Measurements from ENCODE around the gene GBA2. TPM values are rescaled to one million over a fixed set of nuclear protein-coding genes. Genes with fewer than 3 reads are reported as not detected.

GBA2 gene
- total RNA-seq, 1 experiment from 2014 or later: 63.6 TPM

DNA sequence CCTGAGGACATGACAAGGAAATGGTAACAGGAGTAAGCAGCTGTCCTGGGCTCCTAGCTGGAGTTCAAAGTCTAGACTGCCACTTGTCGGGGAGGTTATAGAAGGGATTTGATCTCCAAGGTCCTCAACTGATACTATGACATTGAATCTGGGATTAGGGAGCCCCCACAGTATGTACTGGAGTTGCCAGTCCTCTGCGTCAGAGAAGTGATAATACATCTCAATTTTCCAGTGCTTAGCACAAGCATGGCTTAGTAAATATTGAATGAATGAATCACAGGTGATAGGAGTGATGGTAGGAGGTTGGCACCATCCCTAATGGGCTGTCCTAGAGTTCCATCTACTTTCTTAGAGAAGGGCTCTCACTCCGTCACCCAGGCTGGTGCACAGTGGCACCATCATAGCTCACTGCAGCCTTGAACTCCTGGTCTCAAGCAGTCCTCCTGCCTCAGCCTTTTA is 53.1 kb downstream of the GBA2 start:
- Histone ChIP-seq H3K27me3 (ENCODE audit: insufficient read depth, low read length) (no peaks in the 10 kb centered on the region), H3K79me2 (ENCODE audit: insufficient read depth, low read length) (no peaks in the 10 kb centered on the region), H3K27ac (ENCODE audit: low read depth, low read length) (no peak overlapping the region), H3K9me3 (ENCODE audit: control insufficient read depth in 1 of 2, insufficient read depth in 1 of 2, low read depth in 1 of 2, low read length in 2 of 2) (no peaks in the 10 kb centered on the region), H4K20me1 (ENCODE audit: insufficient read depth) (no peaks in the 10 kb centered on the region), H3K9me2 (ENCODE audit: insufficient read depth) (no peaks in the 10 kb centered on the region), H3K36me3 (ENCODE audit: control insufficient read depth in 1 of 2, insufficient read depth in 2 of 2, low read length in 2 of 2) (peaks cover 31 to 46% of the 10 kb centered on the region in 2 experiments; a peak in 3 of 4 replicates), H3K4me3 (replicated peaks in 1 of 2; ENCODE audit: low read depth in 1 of 2, low read length in 2 of 2) (no peak overlapping the region), H3K4me1 (ENCODE audit: control insufficient read depth in 1 of 2, insufficient read depth in 2 of 2, low read length in 2 of 2) (peaks cover 5 to 11% of the 10 kb centered on the region in 2 experiments; a peak in 3 of 4 replicates), H3K9ac (ENCODE audit: low read length) (no peak overlapping the region), H2AFZ (ENCODE audit: low read depth, low read length, poor library complexity, severe bottlenecking) (no peak overlapping the region), H3K4me2 (ENCODE audit: low read length) (no peak overlapping the region)
- no peak for DNase-seq (ENCODE audit: low read depth, low spot score)
- ChIA-PET RAD21 (ENCODE audit: low non-redundant PET in 1 of 2, low total read pairs in 2 of 2, uncharacterized antibody in 2 of 2, unreplicated experiment in 2 of 2) (interaction anchor here in 1 of 2 experiments (1.1 kb wide), 1 partner anchor 35 kb away, joined by 3 read pairs; no protein-coding TSS in a partner anchor), CTCF (interaction anchor here (1.0 to 3.7 kb wide), 20 partner anchors 8 to 185 kb away, joined by 3 to 33 read pairs (median 4); partner anchors contain the start of genes ARHGEF39, CCDC107, CREB3 and RMRP), POLR2A (interaction anchor here (0.9 to 1.6 kb wide), 4 partner anchors 13 to 37 kb away, joined by 3 to 6 read pairs (median 4); partner anchors contain the start of gene CREB3)
- TF ChIP-seq TCF7L2 (IDR thresholded peaks at IDR 0.05; ENCODE audit: borderline replicate concordance, extremely low read depth, insufficient read depth, insufficient read length) (no peak), EZH2phosphoT487 (IDR thresholded peaks at IDR 0.05; ENCODE audit: borderline replicate concordance) (no peak), ELF1 (IDR thresholded peaks at IDR 0.05; ENCODE audit: borderline replicate concordance, low read depth) (no peak), POLR2AphosphoS5 (IDR thresholded peaks at IDR 0.05; ENCODE audit: low read depth, low read length) (no peak), CEBPB (IDR thresholded peaks at IDR 0.05; ENCODE audit: low read depth) (no peak), SP1 (IDR thresholded peaks at IDR 0.05; ENCODE audit: low read depth) (no peak), FOSL1 (IDR thresholded peaks at IDR 0.05; ENCODE audit: low read depth) (no peak), ZNF274 (IDR thresholded peaks at IDR 0.05; ENCODE audit: low read depth, low read length) (no peak), CBX3 (IDR thresholded peaks at IDR 0.05; ENCODE audit: low read depth) (no peak), SRF (IDR thresholded peaks at IDR 0.05; ENCODE audit: low read depth) (no peak), ZFX (IDR thresholded peaks at IDR 0.05) (no peak), CTCF (IDR thresholded peaks at IDR 0.05 in 2 of 3, conservative IDR thresholded peaks at IDR 0.05 in 1 of 3; ENCODE audit: borderline replicate concordance in 1 of 3, insufficient read depth in 1 of 3, low read depth in 2 of 3, low read length in 2 of 3) (no peak), ATF3 (IDR thresholded peaks at IDR 0.05) (no peak), JUND (IDR thresholded peaks at IDR 0.05) (no peak), ZBTB33 (IDR thresholded peaks at IDR 0.05; ENCODE audit: extremely low read depth, insufficient replicate concordance, low read length) (no peak)
- TF ChIP-seq, protein P1, sequence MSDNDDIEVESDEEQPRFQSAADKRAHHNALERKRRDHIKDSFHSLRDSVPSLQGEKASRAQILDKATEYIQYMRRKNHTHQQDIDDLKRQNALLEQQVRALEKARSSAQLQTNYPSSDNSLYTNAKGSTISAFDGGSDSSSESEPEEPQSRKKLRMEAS (IDR thresholded peaks at IDR 0.05): no peak
- no peak for ATAC-seq
- no TSS peak for BruUV-seq (replicated peaks)
- intact Hi-C loops (cut with micrococcal nuclease): no loop called here
